G401.6 (cell line): Measurements from ENCODE around the gene TRIM27.
"Not testable (repeated sequence)": the region's sequence is repeated elsewhere in the genome, so short reads cannot be mapped to it uniquely, and the experiment has no call there.

Source experiments
- FAIRE-seq: peaks from 2 replicates; lab custom pipeline; 2012; peaks lifted over from hg19 to GRCh38; lab: Jason Lieb, UNC

TRIM27 gene

GRCh38 chr6:28864326-28864923 lies 59.4 kb downstream of the TRIM27 start:
- no peak for FAIRE-seq

- no peak for FAIRE-seq
These were observed 60.0 kb downstream of the TRIM27 start for GRCh38 chr6:28863604-28864325.

DNA sequence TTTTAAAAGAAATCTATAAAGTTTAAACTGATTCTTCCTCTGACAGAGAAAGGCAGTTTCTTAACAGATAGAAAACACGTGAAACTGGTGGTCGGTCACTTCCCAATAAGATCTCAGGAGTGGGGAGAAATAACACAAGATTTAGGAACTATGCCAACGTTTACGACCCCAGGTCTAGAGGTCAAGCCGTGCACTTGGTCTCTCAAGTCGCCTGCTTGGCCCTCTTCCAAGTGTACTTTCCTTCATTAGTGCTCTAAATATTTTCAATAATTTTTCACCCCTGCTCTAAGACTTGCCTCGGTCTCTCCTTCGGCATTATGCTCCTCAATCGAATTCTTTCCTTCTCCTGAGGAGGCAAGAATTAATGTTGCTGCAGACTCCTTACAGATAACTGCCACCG lies 61.7 kb downstream of the TRIM27 start:
- no peak for FAIRE-seq

GRCh38 chr6:28861339-28861738 lies 62.4 kb downstream of the TRIM27 start:
- FAIRE-seq: no peak

- no peak for FAIRE-seq
These were observed 63.2 kb downstream of the TRIM27 start for GRCh38 chr6:28860581-28860980.

DNA sequence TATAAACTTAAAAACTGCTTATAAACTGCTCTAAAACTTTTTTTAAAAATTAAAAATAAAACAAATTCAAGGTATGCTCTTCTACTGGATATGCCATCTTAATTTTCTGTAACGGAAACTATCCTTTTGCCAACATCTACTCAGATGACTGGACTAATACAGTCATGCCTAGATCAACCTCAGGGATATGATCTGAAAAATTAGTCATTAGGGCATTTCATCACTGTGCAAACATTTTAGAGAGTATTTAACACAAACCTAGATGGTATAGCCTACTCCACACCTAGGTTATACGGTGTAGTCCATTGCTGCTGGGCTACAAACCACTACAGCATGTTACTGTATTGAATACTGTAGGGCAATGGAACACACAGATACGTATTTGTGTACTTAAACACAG lies 64.8 kb downstream of the TRIM27 start:
- FAIRE-seq: no peak

DNA sequence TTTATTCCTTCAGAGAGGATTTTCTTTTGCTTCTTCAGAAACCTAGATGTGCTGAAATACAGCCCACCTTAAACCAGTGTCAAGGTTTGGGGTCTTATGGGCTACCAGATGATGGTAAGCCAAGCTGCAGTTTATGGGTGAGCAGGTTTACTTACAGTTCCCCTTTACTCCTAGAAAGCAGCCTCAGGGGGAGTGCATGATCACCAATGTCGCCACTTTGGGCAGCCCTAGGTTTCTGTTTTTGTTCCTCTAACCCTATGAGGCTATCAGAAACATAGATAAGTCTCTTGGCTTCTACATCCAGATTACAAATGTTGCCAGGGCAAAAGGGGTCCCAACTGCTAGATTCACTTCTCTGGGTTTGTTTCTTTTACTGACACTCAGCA lies 67.2 kb downstream of the TRIM27 start:
- no peak for FAIRE-seq

- FAIRE-seq: not testable (repeated sequence)
These were observed 69.4 kb downstream of the TRIM27 start for GRCh38 chr6:28854405-28854804.
